Measurements from ENCODE around the gene ZNF438.

The ZNF438 gene

DNA sequence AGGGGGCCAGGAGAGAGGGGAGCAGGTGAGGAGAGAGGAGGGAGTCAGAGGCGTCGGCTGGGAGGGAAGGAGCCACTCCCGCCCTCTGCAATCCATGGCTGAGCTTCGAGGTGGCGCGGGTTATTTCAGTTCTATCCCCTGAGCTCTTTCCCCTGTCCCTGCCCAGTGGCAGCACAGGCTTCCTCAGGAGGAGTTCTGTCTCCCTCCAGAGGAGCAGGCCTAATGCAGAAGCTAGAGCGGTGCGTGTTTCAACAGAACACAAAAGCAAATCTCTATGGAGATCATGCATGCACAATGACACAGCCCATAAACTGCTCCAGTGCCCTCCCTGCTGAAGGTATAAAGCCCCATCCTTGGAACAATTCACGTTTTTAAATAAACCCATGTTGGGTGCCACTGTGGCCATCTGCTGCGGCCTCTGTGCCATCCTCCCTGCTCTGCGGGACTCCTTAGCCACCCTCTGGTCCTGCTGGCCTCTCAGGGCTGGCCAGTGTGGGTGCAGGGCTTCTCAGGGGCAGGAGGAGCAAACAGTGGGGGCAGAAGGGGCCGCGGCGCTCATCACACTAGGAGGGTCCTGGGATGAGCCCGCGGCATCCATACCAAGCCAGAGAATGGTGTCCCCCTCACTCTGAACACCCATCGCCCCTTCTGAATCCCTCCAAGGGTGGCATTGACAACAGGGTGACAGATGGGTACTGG, 209.5 kb downstream of the ZNF438 start:
- no peak for DNase-seq

- no peak for DNase-seq
Observed at GRCh38 chr10:30821261-30821993, 210.2 kb downstream of the ZNF438 start.

GRCh38 chr10:30820261-30820991, 211.2 kb downstream of the ZNF438 start:
- DNase-seq: no peak

GRCh38 chr10:30819341-30820181, 212.1 kb downstream of the ZNF438 start:
- DNase-seq: no peak

- no peak for DNase-seq
Observed at GRCh38 chr10:30818854-30819253, 212.8 kb downstream of the ZNF438 start.

GRCh38 chr10:30818010-30818660, 213.5 kb downstream of the ZNF438 start:
- DNase-seq: no peak

DNA sequence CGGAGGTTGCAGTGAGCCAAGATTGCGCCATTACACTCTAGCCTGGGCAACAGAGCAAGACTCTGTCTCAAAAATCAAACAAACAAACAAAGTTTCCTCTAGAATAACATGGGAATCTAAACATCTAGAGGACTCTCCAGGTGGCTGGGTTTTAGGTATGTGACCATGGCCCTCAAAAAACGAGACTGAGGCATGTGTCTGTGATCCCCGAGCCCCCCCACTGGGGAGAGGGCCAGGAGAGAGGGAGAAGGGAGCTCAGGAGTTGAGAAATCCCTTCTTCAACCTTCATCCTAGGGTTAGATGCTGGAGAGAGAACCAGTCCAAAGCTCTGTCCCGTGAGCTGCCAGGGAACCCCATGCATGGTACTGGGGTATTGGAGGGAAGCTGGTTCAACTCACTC, 214.1 kb downstream of the ZNF438 start:
- DNase-seq: no peak

DNA sequence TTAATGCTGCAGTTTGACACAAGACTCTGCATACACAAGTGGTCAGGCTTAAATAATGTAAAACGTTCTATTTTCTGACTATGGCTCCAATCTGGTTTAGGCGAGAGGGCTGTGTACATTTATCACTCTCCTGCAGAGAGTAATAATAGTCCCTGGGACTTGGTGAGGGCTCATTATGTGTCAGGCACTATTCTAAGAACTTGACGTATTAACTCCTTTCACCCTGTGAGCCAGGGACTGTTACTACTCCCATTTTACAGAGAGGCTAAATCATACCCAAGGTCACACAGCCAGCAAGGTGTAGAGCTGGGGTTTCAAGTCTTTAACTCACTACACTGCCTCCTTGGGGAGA, 214.9 kb downstream of the ZNF438 start:
- no peak for DNase-seq

DNA sequence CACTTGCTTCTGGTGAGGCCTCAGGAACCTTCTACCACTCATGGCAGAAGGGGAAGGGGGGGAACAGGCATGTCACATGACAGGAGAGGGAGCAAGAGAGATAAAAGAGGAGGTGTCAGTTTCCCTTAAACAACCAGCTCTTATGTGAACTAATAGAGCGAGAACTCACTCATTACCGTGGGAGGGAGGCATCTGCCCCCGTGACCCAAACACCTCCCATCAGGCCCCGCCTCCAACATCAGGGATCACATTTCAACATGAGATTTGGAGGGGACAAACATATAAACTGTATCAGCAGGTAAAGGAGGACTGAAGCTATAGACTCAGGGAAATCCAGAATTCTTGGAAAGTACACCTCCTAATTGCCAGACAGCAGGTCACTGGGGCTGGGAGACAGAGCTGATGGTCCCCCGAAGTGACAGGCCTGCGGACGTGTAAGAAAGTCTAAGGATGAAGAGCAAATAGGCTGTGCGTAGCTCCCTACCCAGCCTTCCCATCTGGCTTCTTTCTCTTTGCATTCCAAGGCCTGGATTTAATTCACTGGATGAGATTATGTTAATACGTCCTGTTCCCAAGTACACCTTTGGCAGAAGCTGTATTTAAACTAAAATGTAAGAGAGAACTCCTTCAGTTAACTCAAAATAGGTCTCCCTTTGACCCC, 215.4 kb downstream of the ZNF438 start:
- DNase-seq: no peak

- DNase-seq: no peak
Observed at GRCh38 chr10:30813872-30814481, 217.7 kb downstream of the ZNF438 start.

DNA sequence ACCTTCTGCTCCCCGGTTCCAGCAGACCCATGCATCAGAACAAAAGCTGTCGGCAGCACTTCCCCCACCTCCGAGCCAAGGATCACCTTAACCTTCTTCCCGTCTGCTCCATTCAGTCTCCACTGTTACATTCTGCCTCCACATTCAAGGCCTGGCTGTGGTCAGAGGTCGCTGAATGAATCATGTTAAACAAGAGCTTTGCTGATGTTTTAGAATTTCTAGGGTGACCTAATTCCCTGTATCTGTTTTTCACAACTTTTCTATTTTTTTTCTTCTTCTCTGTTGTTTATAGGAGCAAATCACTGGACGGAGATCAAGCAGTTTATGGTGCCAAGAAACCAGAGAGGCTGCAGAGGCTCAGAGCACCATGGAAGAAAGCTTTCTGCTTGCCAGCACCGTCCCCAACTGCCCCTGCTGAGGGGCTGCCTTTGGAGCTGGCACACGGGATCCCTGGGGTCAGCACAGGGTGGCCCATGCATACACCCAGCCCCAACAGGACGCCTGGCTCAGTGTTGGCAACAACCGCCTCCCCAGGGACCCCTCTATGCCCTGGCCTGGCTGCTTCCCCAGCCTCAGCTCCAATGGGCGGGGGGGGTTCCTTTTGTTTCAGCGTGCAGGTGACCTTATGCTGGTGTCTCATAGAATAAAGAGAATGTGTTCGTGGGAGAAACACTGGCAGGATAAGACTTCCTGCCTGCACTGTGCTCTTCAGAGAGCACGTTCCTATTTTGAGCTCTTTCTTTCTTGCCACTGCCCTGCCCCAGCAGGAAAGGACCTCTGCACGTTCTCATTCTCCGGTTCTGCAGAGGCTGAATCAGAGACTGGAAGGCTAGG, 219.4 kb downstream of the ZNF438 start:
- peak in 1 of 6 experiments; percentile 27 for DNase-seq

DNA sequence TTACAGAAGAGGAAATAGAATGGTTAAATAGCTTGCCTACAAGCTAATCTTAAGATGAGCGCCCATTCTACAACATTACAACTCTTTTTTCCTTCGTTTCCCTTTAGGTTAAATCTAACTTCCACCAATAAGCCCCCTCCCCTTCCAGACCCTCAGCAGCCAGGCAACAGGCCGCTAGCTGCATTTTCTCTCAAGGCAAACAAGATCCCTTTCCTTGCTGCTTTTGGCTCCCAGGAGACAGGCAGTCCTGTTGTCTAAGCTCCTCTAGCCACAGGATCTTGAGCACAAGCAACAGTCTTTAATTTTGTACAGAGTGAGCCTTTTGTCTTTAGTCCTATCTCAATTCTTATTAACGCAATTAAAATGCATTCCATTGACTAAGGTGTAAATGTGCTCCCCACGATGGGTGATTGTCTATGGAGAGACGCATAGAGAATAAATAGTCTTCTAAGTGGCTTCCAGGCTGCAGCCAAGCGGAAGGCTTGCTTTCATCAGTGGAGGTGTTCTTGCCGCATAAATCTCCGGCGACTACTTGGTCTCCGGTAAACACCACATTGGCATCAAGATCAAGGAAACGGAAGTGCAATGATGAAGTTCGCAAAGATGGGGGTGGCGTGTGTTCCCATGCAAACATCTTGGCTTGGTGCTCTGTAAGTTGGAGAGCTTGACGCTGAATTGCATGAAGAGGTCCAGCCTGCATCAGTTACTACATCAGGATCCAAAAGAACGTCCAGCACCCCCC, 220.2 kb downstream of the ZNF438 start:
- DNase-seq: peak in 2 of 6 experiments; percentile 11 to 37

DNA sequence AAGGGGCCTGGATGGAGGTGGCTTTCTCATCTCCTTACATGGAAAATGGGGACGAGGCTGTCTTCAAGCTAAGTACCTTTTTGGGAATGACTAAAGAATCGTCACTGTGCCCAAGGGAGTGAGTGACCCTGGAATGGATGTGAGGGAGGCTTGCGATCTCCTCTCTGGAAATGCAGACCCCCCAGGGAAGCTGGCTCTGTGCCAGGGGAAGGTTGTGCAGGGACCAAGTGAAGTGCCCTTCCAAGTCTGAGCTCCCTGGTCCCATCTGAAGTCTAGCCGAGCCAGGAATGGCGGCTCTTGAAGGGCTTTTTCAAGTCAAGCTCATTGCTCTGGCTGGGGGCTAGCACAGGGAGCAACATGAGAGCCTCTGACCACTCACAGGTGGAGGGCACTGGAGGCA, 221.2 kb downstream of the ZNF438 start:
- DNase-seq: no peak

DNA sequence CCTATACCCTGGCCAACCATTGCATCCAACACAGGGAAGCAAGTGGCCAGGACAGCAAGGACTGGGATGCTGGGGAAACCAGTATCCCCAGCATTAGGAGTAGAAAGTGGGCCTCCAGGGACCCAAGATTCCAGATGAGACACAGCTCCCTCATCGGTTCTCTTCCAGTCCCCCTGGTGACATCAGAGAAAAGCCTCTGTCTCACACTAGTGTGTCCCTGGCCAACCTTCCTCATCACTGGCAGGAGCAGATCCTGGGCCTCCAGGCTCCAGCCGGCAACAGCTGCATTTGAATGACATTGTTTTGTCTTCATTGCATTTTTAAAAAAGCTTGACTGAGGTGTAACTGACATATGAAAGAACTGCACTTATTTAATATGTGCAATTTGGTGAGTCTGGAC, 224.8 kb downstream of the ZNF438 start:
- no peak for DNase-seq

GRCh38 chr10:30805061-30805460, 226.6 kb downstream of the ZNF438 start:
- no peak for DNase-seq

DNA sequence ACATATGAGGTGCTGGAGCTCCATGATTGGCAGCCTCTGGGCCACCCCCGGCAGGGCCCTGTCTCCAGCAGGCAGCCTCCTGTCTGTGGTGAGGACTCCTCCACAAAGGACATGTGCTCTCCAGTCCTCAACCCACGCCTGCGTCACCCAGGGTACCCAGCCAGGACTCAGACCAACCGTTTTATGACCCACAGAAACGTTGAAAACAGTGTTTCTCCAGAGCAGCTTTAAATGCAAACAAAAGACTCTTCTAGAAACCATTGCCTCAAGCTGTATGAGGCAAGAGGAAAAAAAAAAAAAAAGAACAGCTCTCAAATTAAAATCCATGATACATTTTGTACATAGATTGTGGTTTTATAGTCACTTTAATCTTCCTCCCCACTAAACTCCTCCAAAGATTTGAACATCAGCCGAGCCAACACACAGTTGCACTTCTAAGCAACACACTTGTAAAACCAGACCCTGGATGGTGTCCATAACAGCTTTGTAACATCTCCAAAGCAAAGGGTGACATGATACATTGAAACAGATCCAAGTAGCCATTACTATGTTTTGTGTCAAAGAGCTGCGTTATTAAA, 227.1 kb downstream of the ZNF438 start:
- no peak for DNase-seq

DNA sequence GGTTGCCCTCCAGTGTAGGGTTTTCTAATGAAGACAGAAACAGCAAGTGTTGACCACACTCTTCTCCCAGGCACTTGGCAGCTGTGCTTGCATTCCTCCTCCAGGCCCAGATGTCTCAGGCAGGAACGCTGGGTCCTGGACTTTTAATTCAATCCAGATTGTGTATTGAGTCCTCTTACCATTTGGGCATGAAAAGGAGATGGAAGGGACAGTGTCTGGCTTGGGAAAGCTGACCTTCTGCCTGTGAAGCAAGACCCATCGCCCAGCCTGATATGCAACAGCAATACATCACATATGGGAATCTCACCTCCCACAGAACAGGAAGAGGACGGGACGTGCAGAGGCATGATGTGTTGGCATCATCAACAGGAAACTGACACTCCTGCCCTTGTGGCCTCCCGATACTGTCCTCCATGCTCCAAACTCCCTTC, 227.8 kb downstream of the ZNF438 start:
- no peak for DNase-seq

- no peak for DNase-seq
Observed at GRCh38 chr10:30803058-30803457, 228.6 kb downstream of the ZNF438 start.

- DNase-seq: no peak
Observed at GRCh38 chr10:30800368-30800767, 231.3 kb downstream of the ZNF438 start.
